Stimulated activated CD4-positive, alpha-beta T cell treated with anti-CD3 and anti-CD28 coated beads, TNF-alpha, amount 100 ng/mL, for 48 hours (primary cell): Measurements from ENCODE around the gene SYCE1L.

Experiments used
- DNase-seq, 3 donors: peaks; one replicate each; pipeline ENCODE4 v3.0.0-alpha.2; 2020; ENCODE audit warnings: low read depth in 3 of 3

SYCE1L gene

GRCh38 chr16:77250400-77250799, 51.2 kb downstream of the SYCE1L start:
- no peak for DNase-seq
